Kidney tubule cell (primary cell): Measurements from ENCODE around the gene ZBED3.
A peak's percentile ranks its signal among the peaks of the same experiment; 100 is the strongest.

Experiments used
- DNase-seq: peaks from one replicate; pipeline ENCODE4 v3.0.0-alpha.2; 2018; ENCODE audit warnings: low spot score

Gene ZBED3

DNA sequence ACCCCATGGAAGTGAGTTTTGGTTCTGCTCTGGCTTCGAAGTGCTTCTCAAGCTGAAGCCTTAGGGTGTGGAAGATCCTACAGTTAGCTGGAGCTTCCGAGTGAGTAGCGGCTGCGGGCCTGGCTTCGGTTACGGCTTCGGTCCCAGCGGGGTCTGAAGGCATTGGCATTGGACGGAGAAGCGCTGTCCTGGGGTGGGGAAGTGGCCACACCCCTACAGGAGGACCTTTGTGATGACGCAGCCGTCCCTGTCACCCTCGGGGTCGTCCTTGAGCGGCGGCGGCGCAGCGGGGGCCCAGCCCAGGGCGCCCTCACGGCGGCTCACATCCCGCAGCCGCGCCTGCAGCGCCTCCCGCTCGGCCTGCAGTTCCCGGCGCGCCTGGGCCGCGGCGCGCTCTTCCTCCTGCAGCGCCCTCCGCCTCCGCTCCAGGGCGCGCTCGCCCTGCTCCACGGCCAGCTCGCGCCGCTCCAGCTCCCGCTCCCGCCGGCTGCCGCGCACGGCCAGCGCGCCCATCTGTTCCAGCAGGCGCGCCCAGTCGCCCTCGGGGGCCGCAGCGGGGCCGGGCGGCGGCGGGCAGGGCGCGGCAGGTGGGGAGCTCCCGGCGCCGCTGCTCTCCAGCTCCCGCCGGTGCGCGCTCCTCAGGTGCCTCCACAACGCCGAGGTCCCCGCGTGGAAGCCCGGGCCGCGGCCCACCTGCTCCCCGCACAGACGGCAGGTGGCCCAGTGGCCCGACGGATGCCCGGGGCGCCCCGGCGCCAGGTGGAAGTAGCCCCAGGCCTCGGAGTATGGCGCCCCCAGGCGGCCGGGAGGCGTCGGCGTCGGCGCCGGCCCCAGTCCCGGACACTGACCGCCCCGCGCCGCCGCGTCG, 9.9 kb downstream of the ZBED3 start:
- peak; percentile 72 for DNase-seq

DNA sequence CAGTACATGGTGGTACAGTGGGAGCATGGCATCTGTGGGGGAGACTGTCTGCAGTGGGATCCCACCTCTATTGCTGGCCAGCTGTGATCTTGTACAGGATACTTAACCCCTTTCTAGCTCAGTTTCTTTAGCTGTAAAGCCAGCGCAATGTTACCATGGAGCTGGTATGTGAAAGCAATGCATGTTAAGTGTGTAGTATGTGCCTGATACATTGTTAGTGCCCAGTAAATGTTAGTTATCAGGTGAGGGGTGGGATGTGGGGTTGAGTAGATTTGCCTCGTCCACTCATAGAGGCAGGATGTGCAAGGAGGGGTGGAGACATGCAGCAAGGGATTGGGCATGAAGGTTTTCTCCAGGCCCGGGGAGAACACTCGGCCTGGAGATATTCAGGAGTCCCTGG, 12.3 kb downstream of the ZBED3 start:
- DNase-seq: no peak

DNA sequence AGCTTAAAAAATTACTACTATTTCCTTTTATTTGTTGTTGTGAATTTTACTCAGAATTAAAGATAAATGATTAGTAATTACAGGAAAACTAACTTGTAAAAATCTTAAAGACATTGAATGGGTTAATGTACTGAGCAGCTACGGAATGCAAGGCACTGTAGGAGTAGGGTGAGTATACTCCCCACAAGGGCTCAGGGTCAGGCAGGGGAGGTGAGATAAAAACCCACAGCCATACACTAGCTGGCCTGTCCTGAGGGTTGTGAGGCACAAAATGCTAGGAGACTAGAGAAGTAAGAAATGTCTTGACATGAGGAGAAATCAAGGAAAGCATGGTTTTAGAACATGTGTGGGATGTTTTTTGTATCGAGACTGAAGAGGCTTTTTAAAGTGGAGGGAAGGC, 13.4 kb downstream of the ZBED3 start:
- no peak for DNase-seq

DNA sequence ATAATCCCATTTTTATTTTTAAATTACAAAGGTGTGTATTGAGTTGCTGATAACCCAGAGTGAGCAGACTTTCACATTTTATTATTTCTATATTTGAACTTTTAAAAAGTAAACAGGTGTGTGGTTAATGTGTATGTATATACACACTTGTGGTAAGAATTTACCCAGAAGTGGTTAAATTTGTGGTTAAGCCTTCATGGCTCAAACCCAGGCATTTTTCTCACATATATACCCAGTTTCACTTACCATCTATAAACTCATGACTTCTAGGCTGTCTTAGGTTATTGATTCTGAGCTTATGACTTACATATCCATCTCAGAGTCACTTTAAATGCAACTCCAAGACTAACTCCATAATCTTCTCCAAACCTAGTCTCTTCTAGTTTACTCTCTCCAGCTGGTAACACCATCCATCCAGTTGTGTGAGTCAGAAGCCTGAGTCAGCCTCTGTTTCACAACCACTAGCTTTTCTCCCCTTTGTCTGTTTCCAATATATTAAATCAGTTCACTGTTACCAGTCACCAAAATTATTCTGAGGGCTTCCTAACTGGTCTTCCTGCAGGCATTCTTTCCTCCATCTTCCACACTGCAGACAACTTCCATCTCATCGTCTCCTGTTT, 20.2 kb downstream of the ZBED3 start:
- peak; percentile 8 for DNase-seq

DNA sequence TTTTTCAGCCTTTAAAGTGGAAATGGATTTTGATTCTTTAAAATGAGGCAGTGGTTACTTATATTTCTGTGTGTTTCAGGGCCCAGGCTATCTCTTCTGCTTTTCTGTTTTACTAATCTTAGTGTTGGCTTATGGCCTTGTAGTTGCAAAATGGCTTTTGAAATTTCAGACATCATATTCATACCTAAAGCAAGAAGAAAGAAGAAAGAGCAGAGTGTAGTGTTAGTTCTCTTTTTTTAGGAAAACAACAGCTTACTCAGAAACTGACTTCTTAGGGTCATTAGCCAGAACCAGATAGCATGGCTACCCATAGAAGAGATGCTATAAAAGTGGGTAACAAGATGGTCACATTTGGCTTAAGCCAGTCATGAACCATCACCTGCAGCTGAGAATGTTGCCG, 20.9 kb downstream of the ZBED3 start:
- DNase-seq: no peak

DNA sequence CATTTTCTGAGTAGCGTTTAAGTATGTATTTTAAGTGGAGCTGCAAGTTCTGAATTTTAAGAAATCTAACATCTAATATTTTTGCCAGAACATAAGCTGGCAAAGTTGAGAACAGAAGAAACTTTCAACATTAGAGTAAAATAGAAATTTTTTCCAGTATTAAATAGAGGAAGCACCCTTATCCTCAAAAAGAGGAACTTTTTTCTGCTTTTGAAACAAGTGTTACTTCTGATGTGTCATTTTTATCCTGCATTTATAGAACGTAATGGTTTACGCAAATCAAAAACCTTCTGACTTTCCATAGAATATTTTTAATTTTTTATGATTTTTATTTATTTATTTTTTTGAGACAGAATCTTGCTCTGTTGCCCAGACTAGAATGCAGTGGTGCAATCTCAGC, 21.8 kb downstream of the ZBED3 start:
- no peak for DNase-seq

DNA sequence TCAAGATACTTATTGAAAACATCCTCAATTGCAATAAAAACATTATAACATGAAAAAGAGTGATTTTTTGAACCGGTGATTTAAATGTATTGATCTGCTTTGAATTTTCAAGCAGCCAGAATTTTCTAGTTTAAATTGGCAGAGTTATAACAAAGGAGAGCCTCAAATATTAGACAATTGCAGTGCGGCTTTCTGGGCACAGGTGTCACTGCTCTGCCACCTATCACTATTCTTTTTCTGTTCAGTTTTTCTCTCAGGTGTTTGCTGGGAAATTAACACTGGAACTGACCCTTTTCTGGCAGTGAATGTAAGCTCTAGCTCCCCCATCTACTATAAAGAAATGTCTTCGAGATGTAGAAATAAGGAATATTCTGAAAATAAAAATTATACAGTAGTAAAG, 23.0 kb downstream of the ZBED3 start:
- DNase-seq: no peak

DNA sequence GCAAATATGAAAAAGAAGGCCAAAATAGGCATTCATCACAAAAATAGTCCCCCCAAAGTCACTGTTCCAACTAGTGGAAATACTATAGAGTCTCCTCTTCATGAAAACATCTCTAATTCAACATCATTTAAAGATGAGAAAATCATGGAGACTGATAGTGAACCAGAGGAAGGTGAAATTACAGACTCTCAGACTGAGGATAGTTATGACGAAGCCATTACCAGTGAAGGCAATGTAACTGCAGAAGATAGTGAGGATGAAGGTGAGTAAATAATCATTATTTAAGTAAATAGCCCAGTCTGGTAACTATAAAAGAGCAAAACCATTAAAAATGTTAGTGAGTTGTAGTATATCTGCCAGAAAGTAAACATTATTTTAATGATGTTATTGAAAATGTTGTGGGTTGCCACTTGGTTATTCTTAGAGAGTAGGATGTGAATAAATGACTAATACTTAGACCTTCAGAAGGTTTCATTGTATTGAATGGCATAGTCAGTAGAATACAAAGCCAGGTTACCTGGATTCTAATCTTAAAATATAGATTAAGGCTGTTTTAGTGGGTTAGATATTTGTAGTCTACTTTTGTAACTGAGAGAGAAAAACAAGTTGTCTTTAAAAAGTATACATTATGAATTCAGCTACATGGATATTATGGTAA, 40.5 kb downstream of the ZBED3 start:
- no peak for DNase-seq

DNA sequence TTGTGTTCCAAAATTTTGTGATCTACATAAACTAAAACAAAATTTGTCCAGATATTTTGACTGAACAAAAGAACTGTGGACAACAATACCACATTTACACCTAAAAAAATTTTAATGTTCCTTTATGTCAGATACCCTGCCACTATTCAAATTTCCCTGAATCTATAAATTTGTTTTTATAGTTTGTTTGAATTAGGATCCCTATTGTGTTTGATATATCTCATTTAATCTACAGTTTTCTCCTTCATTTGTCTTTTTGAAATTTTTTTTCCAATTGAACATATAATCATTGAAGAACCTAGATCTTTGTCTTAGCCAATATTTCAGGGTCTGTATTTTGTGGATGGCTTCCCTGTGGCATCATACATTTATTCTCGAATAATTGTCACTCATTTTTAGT, 51.1 kb downstream of the ZBED3 start:
- DNase-seq: no peak

DNA sequence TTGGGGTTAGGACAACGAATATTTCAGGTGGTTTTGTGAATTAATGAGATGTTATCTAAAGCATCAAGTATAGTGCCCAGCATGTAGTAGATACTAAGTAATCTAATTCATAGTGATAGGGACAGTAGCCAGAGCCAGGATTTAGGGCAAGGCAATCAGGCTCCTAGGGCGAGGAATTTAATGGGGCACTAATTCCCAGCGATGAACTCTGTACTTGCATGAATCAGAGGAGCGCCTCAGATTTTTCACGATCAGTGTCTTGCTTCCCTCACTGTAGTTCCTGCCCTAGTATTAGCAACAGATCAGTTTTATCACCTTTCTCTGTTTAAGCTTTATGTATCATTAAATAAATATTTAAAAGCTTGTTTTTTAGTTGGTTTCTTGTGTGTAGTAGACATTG, 53.7 kb downstream of the ZBED3 start:
- DNase-seq: no peak

DNA sequence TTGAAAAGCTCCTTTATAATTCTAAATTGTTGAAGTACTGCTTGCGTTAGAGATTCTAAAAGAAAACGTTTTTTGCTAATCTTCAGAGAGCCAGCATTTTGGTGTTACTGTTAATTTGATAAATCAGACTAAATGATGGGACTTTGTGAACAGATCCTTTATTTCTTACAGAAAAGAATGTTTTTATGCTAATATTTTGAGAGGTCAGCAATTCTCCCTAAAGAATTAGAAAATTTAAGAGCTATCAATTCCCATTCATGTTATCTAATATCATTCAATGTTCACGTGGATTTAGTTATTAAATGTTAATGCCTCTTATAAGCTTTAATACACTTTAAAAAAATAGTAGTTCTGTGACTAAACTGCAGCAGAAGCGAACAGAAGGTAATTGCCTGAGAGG, 54.5 kb downstream of the ZBED3 start:
- DNase-seq: no peak

DNA sequence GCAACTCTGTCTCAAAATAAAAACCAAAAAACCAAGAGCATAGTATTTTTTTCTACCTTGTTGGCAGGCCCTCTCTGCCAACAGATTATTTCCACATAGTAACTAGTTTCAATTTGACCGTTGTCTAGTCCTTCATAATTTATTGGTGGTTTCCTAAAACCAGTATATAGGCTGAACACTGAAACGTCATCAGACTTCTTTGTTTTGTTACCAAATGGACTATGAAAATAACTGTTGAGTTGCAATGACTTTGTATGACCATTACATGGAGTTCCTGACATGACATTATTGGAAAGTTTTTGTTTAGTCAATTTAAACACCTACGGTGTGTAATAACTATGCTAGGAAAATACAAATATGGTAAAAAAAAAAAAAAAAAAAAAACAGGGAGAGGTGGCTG, 55.2 kb downstream of the ZBED3 start:
- DNase-seq: no peak

DNA sequence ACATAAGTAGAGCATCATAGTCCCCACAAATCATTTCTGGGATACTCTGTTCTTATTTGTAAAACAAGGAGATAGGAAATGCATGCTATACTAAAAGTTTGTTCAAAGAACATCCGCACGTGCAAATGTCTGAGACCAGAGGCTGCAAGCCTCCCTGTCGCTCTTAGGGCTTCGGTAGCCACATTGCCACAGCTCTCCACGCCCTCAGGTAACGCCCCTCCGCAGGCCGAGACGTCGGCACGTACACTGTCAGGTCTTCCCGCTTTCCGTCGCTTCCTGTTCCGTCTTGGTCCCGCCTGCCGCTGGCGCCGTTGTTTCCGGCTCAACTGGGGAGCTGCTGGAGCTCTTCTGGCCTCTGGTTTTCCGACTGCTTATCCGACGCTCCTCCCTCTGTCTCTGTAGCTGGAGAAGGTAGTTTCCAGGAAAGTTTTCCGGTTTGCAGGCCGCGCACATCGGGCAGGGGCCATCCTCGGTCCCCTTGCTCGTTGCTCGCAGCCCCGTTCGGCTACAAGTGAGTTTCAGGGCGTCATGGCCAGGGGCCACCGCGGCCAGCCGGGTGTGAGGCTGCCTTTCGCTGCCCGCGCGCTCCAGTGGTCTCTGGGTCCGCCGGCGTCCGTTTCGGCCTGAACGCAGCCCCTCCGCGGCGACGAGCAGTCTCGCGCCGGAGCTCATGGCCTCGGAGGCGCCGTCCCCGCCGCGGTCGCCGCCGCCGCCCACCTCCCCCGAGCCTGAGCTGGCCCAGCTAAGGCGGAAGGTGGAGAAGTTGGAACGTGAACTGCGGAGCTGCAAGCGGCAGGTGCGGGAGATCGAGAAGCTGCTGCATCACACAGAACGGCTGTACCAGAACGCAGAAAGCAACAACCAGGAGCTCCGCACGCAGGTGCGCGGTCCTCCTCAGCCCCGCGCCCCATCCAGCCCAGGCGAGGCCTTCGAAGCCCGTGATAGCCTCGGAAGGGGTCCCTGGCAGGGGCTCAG, 56.7 kb downstream of the ZBED3 start, which contains the start of gene AGGF1:
Gene AGGF1 (plus strand): TSS at position 308 of the 975 bp plus-strand sequence. CDS start 363 bp downstream, at position 671.
- peak; percentile 96 for DNase-seq

DNA sequence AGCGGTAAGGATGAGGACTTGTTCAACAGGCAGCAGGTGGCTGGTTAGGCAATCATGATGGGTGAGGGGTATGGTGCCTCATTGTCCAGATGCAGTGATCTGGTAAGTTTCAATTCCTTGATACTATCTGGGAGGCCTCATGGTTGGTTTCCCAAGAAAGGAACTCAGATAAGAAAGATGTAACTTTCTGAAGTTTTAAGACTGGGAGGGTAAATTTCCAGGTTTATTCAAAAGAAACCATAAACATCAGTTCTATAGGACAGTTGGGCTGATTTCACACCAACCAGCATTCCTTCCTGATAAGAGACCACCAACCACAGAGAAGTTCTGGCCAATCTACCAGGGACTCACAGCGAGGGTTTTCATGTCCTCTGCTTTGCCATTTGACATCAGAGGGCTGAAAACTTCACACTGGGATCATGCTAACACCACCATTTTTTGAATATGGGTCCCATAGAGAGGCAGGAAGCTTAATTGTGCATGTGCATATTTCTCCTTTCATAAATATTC, 57.7 kb downstream of the ZBED3 start:
- DNase-seq: no peak

DNA sequence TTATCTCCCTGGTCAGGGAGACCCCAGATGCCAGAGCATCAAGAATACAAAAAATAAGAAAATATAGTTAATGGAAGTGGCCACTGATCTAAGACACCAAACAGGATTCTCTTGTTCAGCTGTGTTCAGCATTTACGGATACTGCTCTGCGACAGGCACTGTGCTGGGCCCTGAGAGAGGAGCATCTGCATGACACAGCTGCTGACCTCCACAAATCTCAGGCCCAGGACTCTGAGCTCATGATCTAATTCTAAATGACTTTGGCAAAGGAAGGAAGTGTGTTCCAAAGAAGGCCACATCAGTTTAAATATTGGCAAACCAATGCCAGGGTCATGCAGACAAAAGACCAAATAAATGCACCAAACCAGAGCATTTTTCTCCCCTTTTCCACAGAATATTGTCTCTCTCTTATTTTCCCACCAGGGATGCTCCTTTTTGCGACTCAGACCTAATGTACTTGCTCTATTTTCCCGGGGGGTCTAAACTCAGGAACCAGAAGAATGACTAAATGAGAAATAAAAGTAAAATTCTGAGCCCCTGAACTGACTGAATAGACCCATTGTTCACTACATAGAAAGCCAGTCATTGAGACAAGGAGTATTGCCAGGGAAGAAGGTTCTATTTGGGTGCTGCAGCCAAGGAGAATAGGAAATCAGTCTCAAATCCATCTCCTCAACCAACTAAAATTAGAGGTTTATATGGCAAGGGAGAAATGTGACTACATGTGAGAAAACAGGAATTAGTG, 58.3 kb downstream of the ZBED3 start:
- no peak for DNase-seq

DNA sequence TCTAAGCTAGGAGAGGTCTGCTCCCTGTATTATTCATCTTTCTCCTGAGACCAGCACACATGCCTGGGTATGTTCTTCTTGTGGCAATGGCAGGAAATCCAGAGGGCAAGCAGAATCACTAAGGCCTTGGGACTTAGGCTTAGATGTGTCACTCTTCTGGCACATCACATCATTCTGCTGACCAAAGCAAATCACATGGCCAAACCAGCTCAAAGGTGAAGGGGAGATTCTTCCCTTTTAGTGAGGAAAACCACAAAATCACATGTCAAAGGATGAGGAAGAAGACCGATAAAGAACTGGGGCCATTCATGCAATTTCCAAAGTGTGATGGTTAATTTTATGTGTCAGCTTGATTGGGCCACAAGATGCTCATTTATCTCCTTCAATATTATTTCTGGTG, 62.6 kb downstream of the ZBED3 start:
- no peak for DNase-seq

DNA sequence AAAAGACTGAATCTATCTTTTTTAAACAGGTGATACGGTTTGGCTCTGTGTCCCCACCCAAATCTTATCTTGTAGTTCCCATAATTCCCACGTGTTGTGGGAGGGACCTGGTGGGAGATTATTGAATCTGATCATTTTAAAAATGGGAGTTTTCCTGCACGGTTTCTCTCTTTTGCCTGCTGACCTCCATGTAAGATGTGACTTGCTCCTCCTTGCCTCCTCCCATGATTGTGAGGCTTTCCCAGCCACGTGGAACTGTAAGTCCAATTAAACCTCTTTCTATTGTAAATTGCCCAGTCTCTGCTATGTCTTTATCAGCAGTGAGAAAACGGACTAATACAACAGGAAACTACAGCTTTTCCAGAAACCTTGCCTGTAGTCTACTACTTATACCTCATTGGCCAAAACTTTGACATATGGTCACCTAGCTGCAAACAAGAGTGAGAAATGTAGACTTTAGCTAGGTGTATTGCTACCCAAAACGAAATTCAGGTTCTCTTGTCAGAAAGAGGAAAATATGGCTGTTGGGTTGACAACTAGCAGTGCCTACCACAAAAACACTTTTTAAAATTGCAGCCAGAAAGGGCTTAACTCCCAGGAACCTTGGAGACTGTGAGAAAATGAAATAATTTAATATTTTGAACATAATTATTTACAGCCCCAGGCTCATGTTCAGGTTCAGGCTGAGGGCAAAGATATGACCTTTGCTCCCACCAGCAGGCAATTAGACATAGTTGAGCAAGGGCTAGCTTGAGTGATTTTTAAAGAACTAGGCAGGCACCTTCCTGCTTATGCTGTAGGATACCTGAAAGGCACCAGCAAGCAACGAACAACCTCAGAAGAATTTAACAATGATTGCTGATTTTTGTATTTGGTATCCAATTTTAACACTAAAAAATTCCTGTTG, 64.3 kb downstream of the ZBED3 start:
- no peak for DNase-seq
